ENCODE data around the gene FNDC3B.

DNA sequence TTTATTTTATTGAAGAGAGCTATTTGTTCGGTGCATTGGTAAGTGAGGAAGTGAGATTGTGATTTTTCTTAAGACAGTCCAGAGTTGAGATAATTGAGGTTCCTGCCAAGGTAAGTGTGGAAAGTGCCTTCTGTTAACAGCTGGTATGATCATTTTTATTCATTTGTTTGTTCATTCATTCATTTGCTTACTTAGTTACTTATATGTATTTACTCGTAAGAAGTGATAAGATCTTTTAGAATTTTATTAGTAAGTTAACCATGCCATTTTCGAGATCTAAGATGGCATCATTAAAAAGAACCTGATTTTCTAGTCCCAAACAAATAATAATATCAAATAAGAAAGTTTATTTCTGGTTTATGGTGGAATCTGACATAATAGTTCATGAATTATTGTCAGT lies 258.9 kb downstream of the FNDC3B start:
- TF ChIP-seq CTCF (IDR thresholded peaks at IDR 0.05) (no peak), EZH2phosphoT487 (IDR thresholded peaks at IDR 0.05) (no peak), EZH2 (IDR thresholded peaks at IDR 0.05) (no peak)

Data from neural progenitor cell (in vitro differentiated cells).